Loucy (cell line): ENCODE results near the gene SLC12A1.

Experiments
- H2AFZ ChIP-seq: fragments of 200-600 bp; sonication (generic); 2 replicates; pipeline ENCODE4 v1.6.0; 2016; ENCODE audit warnings: antibody characterized with exemption, mild to moderate bottlenecking, low read length, moderate library complexity
- H3F3A ChIP-seq: fragments of 200-600 bp; 2 replicates; pipeline ENCODE4 v1.6.0; 2016; ENCODE audit warnings: antibody characterized with exemption, low read depth, mild to moderate bottlenecking
- H3K27me3 ChIP-seq: fragments of 200-600 bp; sonication (generic); 2 replicates; pipeline ENCODE4 v1.6.1; 2014; ENCODE audit warnings: low read length, mild to moderate bottlenecking; ENCODE audit not compliant: insufficient read depth, poor library complexity, severe bottlenecking
- H3K36me3 ChIP-seq: fragments of 200-600 bp; sonication (generic); 2 replicates; pipeline ENCODE4 v1.6.1; 2016; ENCODE audit warnings: low read length; ENCODE audit not compliant: insufficient read depth
- H3K4me1 ChIP-seq: fragments of 200-600 bp; sonication (generic); 2 replicates; pipeline ENCODE4 v1.5.1; 2014; ENCODE audit warnings: low read length, mild to moderate bottlenecking; ENCODE audit not compliant: insufficient read depth, poor library complexity, severe bottlenecking
- H3K4me2 ChIP-seq: fragments of 200-600 bp; sonication (generic); 2 replicates; pipeline ENCODE4 v1.6.0; 2014; ENCODE audit warnings: antibody characterized with exemption, low read length, low read depth, mild to moderate bottlenecking; ENCODE audit not compliant: poor library complexity, severe bottlenecking
- H3K4me3 ChIP-seq: fragments of 200-600 bp; sonication (generic); 2 replicates; pipeline ENCODE4 v1.5.1; 2014; ENCODE audit warnings: low read length, mild to moderate bottlenecking, mixed read lengths; ENCODE audit not compliant: poor library complexity, severe bottlenecking
- H3K79me2 ChIP-seq: fragments of 200-600 bp; sonication (generic); 2 replicates; pipeline ENCODE4 v1.6.1; 2014; ENCODE audit warnings: low read length; ENCODE audit not compliant: insufficient read depth
- H3K9ac ChIP-seq: fragments of 200-600 bp; sonication (generic); 2 replicates; pipeline ENCODE4 v1.6.0; 2014; ENCODE audit warnings: mild to moderate bottlenecking, low read depth, low read length, moderate library complexity; ENCODE audit not compliant: poor library complexity, severe bottlenecking
- H3K9me2 ChIP-seq: fragments of 200-600 bp; sonication (generic); replicated peaks from 2 replicates; pipeline ENCODE4 v1.6.1; 2016; ENCODE audit warnings: low read depth, low read length, mixed read lengths
- H3K9me3 ChIP-seq: fragments of 200-600 bp; sonication (generic); 2 replicates; pipeline ENCODE4 v1.6.1; 2014; ENCODE audit warnings: mild to moderate bottlenecking, antibody characterized with exemption, low read length, low read depth; ENCODE audit not compliant: insufficient read depth
- H4K20me1 ChIP-seq: fragments of 200-600 bp; sonication (generic); 2 replicates; pipeline ENCODE4 v1.6.0; 2014; ENCODE audit warnings: antibody characterized with exemption, low read length, mild to moderate bottlenecking; ENCODE audit not compliant: insufficient read depth, poor library complexity, severe bottlenecking
- CTCF ChIP-seq: fragments of 200-600 bp; sonication (generic); conservative IDR thresholded peaks from 2 replicates; pipeline ENCODE4 v1.5.1; 2014; ENCODE audit warnings: mild to moderate bottlenecking, antibody characterized with exemption, low read length
- EZH2phosphoT487 ChIP-seq: fragments of 200-600 bp; IDR thresholded peaks from 2 replicates; pipeline ENCODE4 v1.6.1; 2018; ENCODE audit warnings: antibody characterized with exemption, mild to moderate bottlenecking, moderate library complexity, borderline replicate concordance

The SLC12A1 gene

DNA sequence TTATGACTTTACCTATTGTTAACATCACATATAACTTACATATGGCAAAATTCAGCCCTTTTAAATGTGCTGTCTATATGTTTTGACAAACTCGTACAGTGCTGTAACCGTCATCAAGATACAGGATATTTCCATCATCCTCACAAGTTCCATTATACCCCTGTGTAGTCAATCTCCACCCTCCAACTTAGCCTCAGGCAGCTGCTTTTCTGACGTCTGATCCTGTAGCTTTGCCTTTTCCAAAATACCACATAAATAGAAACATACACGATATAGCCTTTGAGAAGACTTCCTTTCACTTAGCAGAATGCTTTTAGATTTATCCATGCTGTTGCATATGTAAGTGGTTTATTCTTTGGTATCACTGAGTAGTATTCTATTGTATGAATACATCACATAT, 47.1 kb downstream of the SLC12A1 start:
- Histone ChIP-seq H3K27me3 (no peaks in the 10 kb centered on the region), H3K4me2 (no peak overlapping the region), H3K9ac (no peak overlapping the region), H3F3A (no peaks in the 10 kb centered on the region), H3K4me1 (no peaks in the 10 kb centered on the region), H3K79me2 (no peaks in the 10 kb centered on the region), H2AFZ (no peak overlapping the region), H3K9me3 (no peaks in the 10 kb centered on the region), H3K36me3 (no peaks in the 10 kb centered on the region), H3K4me3 (no peak overlapping the region), H4K20me1 (no peaks in the 10 kb centered on the region), H3K9me2 (no peaks in the 10 kb centered on the region)
- TF ChIP-seq EZH2phosphoT487 (no peak), CTCF (no peak)

DNA sequence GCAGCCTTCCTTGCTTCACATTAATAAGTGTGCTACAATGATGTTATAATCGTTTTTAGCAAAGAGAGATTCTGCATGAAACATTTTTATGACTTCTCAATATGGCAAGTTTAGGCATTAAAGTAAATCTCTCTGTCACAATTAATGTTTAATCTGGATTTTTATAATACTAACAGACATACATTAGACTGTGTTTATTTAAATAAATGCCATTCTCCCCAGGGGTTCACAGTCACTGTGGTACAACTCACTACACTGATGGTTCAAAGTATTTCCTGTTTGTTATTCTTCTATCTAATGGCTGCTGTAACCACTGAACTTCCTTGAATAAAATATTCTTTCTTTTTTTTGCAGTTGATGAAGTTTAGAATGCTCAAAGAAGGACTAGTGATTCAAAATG, 59.0 kb downstream of the SLC12A1 start:
- H3K4me3 ChIP-seq = no peak overlapping the region
- no peak overlapping the region for H3K4me2 ChIP-seq

GRCh38 chr15:48266024-48266689, 60.1 kb downstream of the SLC12A1 start:
- H3K4me1 ChIP-seq = no peaks in the 10 kb centered on the region
- H4K20me1 ChIP-seq = no peaks in the 10 kb centered on the region
- H3K4me2 ChIP-seq = no peak overlapping the region
- H3K27me3 ChIP-seq = no peaks in the 10 kb centered on the region
- H3K9me3 ChIP-seq = no peaks in the 10 kb centered on the region
- no peaks in the 10 kb centered on the region for H3K79me2 ChIP-seq
- no peaks in the 10 kb centered on the region for H3F3A ChIP-seq
- no peaks in the 10 kb centered on the region for H3K9me2 ChIP-seq
- H3K36me3 ChIP-seq = no peaks in the 10 kb centered on the region
- H3K4me3 ChIP-seq = no peak overlapping the region
- TF ChIP-seq CTCF = no peak
- no peak for TF ChIP-seq EZH2phosphoT487
- no peak overlapping the region for H3K9ac ChIP-seq
- H2AFZ ChIP-seq = no peak overlapping the region

More for the DNA sequence above, 59.0 kb downstream of the SLC12A1 start:
- Histone ChIP-seq H2AFZ (no peak overlapping the region), H3F3A (no peaks in the 10 kb centered on the region), H3K79me2 (no peaks in the 10 kb centered on the region), H3K4me1 (no peaks in the 10 kb centered on the region), H3K9me3 (no peaks in the 10 kb centered on the region), H3K36me3 (no peaks in the 10 kb centered on the region), H3K27me3 (no peaks in the 10 kb centered on the region), H3K9ac (no peak overlapping the region), H3K9me2 (no peaks in the 10 kb centered on the region), H4K20me1 (no peaks in the 10 kb centered on the region)
- TF ChIP-seq EZH2phosphoT487 = no peak
- no peak for TF ChIP-seq CTCF
